Breast epithelium (tissue), 3 donors: ENCODE data around the gene TMEM266.

ENCODE experiments used
- POLR2A ChIP-seq: fragments of 450-650 bp; IDR thresholded peaks from one replicate; pipeline ENCODE4 v1.6.1; 2016; ENCODE audit warnings: antibody characterized with exemption, mild to moderate bottlenecking, moderate library complexity
- TF ChIP-seq, protein P1 (sequence below), 3 donors: fragments of 450-650 bp; IDR thresholded peaks; one replicate each; pipeline ENCODE4 v1.5.1; 2016 to 2017; ENCODE audit warnings: antibody characterized with exemption in 3 of 3, mild to moderate bottlenecking in 3 of 3, moderate library complexity in 3 of 3

DNA sequence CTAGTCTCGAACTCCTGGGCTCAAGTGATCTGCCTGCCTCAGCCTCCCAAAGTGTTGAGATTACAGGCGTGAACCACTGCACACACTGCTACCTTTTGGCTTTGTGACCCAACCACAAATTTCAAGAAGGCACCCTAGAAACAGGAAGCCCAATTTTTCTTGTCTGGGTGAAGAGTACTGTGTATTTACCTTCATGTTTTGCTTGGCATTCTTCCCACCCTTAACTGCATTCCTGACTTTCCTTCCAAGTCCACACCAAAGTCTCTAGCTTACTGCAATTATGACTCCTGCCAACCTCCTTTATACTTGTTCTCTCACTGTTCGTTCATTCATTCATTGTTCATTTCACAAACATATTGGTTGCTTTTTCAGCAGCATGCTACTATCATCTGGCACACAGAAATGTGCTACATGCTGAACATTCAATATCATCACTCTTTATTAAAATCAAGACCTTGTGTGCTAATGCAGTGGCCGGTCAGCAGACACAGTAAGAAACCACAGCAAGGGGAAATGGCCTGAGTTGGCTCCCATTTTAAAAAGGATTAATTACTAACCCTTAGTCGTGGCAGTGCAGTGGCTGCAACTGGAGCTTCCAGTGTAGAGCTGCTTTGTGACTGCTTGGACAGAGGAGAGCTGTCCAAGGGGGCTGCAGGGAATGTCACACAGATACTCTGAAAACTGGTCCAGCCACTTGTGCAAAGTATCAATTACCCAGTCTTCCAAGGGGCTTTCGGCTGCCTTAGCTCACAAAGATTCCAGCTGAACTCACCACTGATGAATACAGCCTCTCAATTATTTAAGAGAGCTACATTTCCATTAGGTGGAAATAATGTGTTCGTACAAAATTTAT lies 157.5 kb downstream of the TMEM266 start:
- TF ChIP-seq, protein P1, sequence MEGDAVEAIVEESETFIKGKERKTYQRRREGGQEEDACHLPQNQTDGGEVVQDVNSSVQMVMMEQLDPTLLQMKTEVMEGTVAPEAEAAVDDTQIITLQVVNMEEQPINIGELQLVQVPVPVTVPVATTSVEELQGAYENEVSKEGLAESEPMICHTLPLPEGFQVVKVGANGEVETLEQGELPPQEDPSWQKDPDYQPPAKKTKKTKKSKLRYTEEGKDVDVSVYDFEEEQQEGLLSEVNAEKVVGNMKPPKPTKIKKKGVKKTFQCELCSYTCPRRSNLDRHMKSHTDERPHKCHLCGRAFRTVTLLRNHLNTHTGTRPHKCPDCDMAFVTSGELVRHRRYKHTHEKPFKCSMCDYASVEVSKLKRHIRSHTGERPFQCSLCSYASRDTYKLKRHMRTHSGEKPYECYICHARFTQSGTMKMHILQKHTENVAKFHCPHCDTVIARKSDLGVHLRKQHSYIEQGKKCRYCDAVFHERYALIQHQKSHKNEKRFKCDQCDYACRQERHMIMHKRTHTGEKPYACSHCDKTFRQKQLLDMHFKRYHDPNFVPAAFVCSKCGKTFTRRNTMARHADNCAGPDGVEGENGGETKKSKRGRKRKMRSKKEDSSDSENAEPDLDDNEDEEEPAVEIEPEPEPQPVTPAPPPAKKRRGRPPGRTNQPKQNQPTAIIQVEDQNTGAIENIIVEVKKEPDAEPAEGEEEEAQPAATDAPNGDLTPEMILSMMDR (IDR thresholded peaks at IDR 0.05), result no peak
- no peak for TF ChIP-seq POLR2A
